ENCODE data around the gene SPN.
"Not testable (repeated sequence)": the region's sequence is repeated elsewhere in the genome, so short reads cannot be mapped to it uniquely, and the experiment has no call there.

The SPN gene

DNA sequence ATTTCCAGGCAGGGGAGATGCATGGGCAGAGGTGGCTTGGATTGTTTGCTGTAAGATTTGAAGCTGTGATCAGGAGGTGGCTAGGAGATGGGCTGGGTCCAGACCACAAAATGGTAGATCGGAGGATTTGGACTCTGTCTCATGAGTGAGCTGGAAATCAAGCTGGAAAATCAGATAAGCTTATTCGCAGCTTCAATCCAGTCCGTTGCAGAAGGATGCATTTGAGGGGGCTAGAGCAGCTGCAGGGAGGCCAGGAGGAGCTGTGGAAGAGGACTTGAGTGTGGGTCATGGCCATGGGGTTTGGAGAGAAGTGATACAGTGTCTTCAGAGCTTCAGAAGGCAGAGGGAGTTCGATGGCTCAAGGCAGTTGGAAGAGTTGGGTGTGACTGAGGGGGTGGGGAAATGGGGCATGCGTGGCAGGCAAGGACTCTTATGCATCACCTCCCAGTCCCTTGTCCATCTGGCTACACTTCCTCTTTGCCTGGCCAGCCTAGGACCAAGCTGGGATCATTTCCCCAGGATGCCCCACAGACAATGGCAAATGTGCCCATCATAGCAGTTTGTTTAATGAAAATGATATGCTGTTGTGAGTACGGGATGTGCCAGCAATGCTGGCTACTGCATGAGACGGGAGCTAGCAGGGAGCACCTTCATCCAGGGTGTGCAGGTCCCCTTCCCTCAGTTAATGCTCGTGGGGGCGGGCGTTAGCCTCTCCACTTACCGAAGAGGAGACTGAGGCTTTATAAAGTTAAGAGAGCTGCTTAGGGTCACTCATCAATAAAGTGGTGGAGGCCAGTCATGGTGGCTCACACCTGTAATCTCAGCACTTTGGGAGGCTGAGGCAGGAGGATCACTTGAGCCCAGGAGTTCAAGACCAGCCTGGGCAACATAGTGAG lies 36.5 kb downstream of the SPN start:
- no peak for DNase-seq (ENCODE audit: low read depth in 1 of 2, low spot score in 1 of 2)

DNA sequence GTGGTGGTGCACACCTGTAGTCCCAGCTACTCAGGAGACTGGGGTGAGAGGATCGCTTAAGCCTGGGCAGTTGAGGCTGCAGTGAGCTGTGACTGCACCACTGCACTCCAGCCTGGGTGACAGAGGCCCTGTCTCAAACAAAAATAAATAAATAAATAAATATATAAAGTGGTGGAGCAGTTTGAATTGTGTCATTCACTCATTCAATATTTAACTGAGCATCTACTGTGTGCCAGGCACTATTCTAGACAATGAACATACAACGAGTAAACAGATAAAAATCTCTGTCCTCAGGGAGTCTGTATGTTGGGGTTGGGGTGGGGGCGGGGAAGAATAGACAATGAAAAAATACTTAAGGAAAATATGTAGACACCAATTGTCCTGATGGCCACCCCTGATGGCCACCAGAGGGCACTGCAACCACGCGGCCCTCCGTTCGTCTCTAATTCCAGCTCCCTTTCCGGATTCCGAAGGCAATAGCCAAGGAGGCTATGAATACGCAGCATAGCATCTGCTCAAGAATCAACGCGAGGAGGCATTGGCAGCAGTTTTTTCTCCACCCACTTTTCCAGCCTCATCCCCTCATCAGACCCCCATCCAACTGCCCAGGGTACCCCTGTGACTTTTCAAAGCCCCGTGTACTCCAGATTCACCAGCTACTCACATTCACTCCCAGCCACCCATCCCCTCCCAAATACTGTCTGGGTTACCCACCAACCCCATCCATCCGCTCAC lies 37.4 kb downstream of the SPN start:
- peak; percentile 53 to 74 for DNase-seq (ENCODE audit: low read depth in 1 of 2, low spot score in 1 of 2)

- no peak for DNase-seq (ENCODE audit: low read depth in 1 of 2, low spot score in 1 of 2)
Measured at GRCh38 chr16:29701214-29701555, 38.1 kb downstream of the SPN start.

- peak in 1 of 2 donors; percentile 11 for DNase-seq (ENCODE audit: low read depth in 1 of 2, low spot score in 1 of 2)
Measured at GRCh38 chr16:29702269-29702668, 39.2 kb downstream of the SPN start.

GRCh38 chr16:29705030-29705429 lies 42.0 kb downstream of the SPN start:
- no peak for DNase-seq (ENCODE audit: low read depth in 1 of 2, low spot score in 1 of 2)

- not testable (repeated sequence) for DNase-seq (ENCODE audit: low read depth in 1 of 2, low spot score in 1 of 2)
Measured at GRCh38 chr16:29707160-29707559, 44.1 kb downstream of the SPN start.

DNA sequence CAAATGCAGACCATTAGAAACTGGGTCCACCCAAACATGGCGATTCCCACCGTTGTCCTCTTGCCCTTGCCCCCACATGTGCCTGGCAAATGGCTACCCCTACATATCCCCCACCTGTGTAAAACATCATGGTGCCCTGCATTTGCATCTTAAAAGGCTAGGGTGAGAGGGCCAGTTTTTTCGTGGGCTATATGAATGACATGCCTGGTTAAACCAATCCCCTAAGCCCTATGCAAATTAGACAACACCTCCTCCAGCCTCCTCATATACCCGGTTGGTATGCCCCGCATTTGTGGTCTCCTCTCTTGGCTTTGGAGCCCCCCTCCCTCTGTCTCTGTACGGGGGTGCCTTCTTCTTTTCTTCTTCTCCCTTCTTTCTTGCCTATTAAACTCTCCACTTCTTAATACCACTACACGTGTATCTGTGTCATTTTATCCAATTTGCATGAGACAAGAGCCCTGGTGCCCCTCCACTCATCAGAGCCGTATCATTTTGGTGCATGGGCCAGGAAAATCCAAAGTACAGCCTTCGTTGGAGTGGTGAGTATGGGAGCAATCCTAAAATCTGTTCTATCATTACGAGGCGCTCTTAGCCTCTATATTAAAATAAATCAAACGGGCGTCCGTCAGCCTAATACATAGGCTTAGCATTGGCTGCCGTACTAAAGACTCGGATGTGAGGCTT lies 46.0 kb downstream of the SPN start:
- DNase-seq (ENCODE audit: low read depth in 1 of 2, low spot score in 1 of 2) = no peak

DNA sequence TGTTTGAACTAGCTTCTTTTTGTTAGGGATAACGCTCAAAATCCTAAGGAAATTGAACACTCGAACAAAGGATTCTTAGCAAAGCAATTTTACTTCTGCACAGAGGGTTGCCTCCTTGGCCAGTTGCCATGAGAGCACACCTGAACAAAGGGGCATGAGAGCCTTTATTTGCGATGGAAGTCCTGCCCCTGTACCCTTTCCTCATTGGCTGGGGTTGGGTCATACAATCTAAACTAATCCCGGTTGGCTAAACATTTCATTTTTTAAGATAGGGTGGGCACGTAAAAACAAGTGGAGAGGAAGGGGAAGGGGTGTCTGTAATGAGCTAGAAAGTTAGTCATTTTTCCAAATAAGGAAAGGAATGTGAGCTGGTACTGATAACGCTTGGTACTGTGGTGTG lies 46.6 kb downstream of the SPN start:
- not testable (repeated sequence) for DNase-seq (ENCODE audit: low read depth in 1 of 2, low spot score in 1 of 2)

GRCh38 chr16:29710227-29711219 lies 47.5 kb downstream of the SPN start:
- peak in 1 of 2 donors; percentile 59 for DNase-seq (ENCODE audit: low read depth in 1 of 2, low spot score in 1 of 2)

DNA sequence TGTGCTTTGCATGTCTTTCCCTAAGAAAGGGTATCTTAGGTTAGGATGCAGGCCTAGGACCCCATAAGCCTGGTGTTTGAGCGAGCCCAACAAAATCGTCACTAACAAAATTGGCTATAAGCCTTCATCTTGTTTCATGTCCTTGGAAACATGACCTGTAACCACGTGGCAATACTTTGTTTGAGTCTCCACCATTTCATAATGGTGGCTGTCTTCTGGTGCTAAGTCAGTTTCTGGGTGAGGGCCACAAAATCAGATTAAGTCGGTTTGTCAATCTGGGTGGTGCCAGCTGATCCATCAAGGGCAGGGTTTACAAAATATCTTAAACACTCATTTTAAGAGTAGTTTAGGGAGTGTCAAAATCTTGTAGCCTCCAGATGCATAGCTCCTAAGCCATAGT lies 49.8 kb downstream of the SPN start:
- no peak for DNase-seq (ENCODE audit: low read depth in 1 of 2, low spot score in 1 of 2)

- DNase-seq (ENCODE audit: low read depth in 1 of 2, low spot score in 1 of 2) = no peak
Measured at GRCh38 chr16:29714396-29714795, 51.3 kb downstream of the SPN start.

DNA sequence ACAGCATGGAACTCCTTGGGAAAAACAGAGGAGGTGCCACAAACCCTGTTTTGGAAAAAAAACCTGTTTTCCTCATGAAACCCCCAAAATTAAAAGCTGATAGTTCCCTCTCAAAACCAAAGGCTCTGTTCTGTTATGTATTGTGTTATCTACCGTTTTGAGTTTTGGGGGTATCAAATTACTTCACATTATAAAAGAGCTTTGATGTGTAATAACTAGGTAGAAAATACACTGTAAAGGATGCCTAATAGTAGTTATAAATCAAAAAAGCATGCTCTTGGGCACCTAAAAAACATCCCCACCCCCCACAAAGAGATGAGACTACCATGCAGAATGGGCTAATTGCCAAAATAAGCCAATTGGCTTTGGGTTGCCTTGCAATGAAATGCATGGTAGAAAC lies 51.9 kb downstream of the SPN start:
- DNase-seq (ENCODE audit: low read depth in 1 of 2, low spot score in 1 of 2) = no peak

DNA sequence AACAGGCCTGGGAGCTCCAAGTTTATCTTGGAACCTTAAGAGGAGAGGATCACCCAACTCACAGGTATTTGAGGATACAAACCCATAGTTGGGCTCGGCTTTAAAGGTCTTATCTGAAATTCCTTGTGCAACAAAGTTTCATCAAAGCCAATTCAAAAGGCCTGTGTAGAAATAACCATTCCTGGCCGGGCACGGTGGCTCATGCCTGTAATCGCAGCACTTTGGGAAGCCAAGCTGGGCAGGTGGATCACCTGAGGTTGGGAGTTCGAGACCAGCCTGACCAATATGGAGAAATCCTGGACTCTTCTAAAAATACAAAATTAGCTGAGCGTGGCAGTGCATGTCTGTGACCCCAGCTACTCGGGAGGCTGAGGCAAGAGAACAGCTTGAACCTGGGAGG lies 54.1 kb downstream of the SPN start:
- DNase-seq (ENCODE audit: low read depth in 1 of 2, low spot score in 1 of 2) = no peak

GRCh38 chr16:29719063-29719462 lies 56.0 kb downstream of the SPN start:
- DNase-seq (ENCODE audit: low read depth in 1 of 2, low spot score in 1 of 2) = no peak

Data from activated CD4-positive, alpha-beta T cell treated with anti-CD3 and anti-CD28 coated beads, Interleukin-2, amount 50 U/mL, for 24 hours (primary cell).